ENCODE measurements around the gene SLC7A8. TPM values are rescaled to one million over a fixed set of nuclear protein-coding genes. Genes with fewer than 3 reads are reported as not detected.

SLC7A8 gene
- total and polyA plus RNA-seq, 12 donors, result 6.8 to 50.9 (median 26.7) TPM

GRCh38 chr14:23117371-23118020 lies 66.0 kb downstream of the SLC7A8 start:
- intact Hi-C loops (cut with DNase I), result no loop called here
- no peak overlapping the region for H3K4me3 ChIP-seq

DNA sequence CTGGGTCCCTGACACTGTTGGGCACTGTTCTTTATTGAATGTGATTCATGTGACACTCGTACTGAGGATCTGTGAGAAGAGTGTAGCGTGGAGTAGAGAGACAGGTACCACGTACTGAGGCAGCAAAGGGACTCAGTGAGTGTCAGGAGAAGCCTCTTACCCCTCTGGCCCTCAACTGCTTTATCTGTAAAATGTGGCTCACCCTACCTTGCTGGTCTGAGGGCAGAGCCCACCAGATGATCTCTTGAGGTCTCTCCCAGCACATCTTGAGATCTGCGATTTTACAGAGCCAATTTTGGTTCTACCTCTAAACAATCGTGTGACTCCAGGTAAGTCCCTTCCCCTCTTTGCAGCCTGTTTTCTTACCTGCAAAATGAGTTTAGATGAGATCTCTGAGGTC lies 67.5 kb downstream of the SLC7A8 start:
- H3K27me3 ChIP-seq, result no peaks in the 10 kb centered on the region
- H3K9me3 ChIP-seq (replicated peaks in 1 of 3), result no peaks in the 10 kb centered on the region
- no peak for DNase-seq
- no peaks in the 10 kb centered on the region for H3K36me3 ChIP-seq (replicated peaks in 1 of 2)
- 75 to 85% (median 79%) methylated on average over 5 of the region's 5 CpGs for WGBS, 4 donors
- TF ChIP-seq CTCF (IDR thresholded peaks at IDR 0.05) (no peak), POLR2A (IDR thresholded peaks at IDR 0.05) (no peak)
- H3K27ac ChIP-seq, result no peak overlapping the region
- H3K4me1 ChIP-seq (replicated peaks in 1 of 2), result peaks cover 0 to 8% of the 10 kb centered on the region in 2 donors
- intact Hi-C loops (cut with DNase I), result no loop called here
- no peak overlapping the region for H3K4me3 ChIP-seq

More at GRCh38 chr14:23117371-23118020, 66.0 kb downstream of the SLC7A8 start:
- Histone ChIP-seq H3K27ac (no peak overlapping the region), H3K9me3 (replicated peaks in 1 of 3) (no peaks in the 10 kb centered on the region), H3K27me3 (no peaks in the 10 kb centered on the region), H3K4me1 (replicated peaks in 1 of 2) (peaks cover 0 to 20% of the 10 kb centered on the region in 2 donors), H3K36me3 (replicated peaks in 1 of 2) (no peaks in the 10 kb centered on the region)
- WGBS, 4 donors, result 60 to 75% (median 73%) methylated on average over 28 to 32 of the region's 32 CpGs
- TF ChIP-seq POLR2A (IDR thresholded peaks at IDR 0.05) (no peak), CTCF (IDR thresholded peaks at IDR 0.05) (no peak)
- DNase-seq, result no peak

GRCh38 chr14:23115039-23115731 lies 68.3 kb downstream of the SLC7A8 start:
- Histone ChIP-seq H3K27ac (peak overlapping the region in 1 of 5 donors; percentile 65), H3K27me3 (no peaks in the 10 kb centered on the region), H3K36me3 (replicated peaks in 1 of 2) (no peaks in the 10 kb centered on the region), H3K4me3 (no peak overlapping the region), H3K4me1 (replicated peaks in 1 of 2) (peaks cover 0 to 7% of the 10 kb centered on the region in 2 donors), H3K9me3 (replicated peaks in 1 of 3) (no peaks in the 10 kb centered on the region)
- intact Hi-C loops (cut with DNase I), result no loop called here
- peak in 1 of 2 donors; percentile 26 for TF ChIP-seq POLR2A (IDR thresholded peaks at IDR 0.05)
- no peak for TF ChIP-seq CTCF (IDR thresholded peaks at IDR 0.05)
- WGBS, 4 donors, result 47 to 57% (median 52%) methylated on average over 8 to 10 of the region's 10 CpGs
- peak in 6 of 7 donors; percentile 76 to 82 (median 78) for DNase-seq

DNA sequence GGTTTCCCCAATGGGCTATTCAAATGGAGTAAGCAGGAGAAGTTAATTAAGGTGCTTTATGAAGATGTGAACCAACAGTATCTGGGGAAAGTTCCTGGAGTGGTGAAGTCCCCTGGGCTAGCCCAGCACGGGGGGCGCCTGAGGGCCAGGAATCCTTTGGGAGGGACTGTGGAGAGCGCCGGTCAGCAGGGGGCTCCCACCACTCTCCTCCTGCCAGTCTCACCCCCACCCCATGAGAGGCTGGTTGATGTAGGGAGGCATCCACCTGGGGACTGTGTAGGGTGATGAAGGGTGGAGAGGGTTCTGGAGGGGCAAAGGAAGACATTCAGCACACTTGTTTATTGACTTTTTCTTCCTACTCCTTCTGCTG lies 68.8 kb downstream of the SLC7A8 start:
- Histone ChIP-seq H3K9me3 (replicated peaks in 1 of 3) (no peaks in the 10 kb centered on the region), H3K4me1 (replicated peaks in 1 of 2) (peaks cover 0 to 7% of the 10 kb centered on the region in 2 donors), H3K36me3 (replicated peaks in 1 of 2) (no peaks in the 10 kb centered on the region), H3K4me3 (no peak overlapping the region), H3K27me3 (no peaks in the 10 kb centered on the region), H3K27ac (peak overlapping the region in 1 of 5 donors; percentile 65)
- intact Hi-C loops (cut with DNase I), result loop anchor here in 1 of 2 donors (5.0 kb wide), 1 partner anchor 47 kb away; no protein-coding TSS in a partner anchor
- DNase-seq, result no peak
- 68 to 79% (median 73%) methylated on average over 4 of the region's 4 CpGs for WGBS, 4 donors
- no peak for TF ChIP-seq POLR2A (IDR thresholded peaks at IDR 0.05)

Data from adrenal gland (tissue), 12 donors.